HEK293T (cell line): ENCODE measurements around the gene GGT1.

ENCODE experiments used
- BHLHE40 ChIP-seq: fragments of 450-650 bp; IDR thresholded peaks from 2 replicates; pipeline ENCODE4 v1.6.1; 2016; ENCODE audit warnings: mild to moderate bottlenecking, moderate library complexity, borderline replicate concordance
- ELF4 ChIP-seq: fragments of 450-650 bp; IDR thresholded peaks from 2 replicates; pipeline ENCODE4 v1.6.1; 2017; ENCODE audit warnings: antibody characterized with exemption
- FOXA1 ChIP-seq: fragments of 450-650 bp; IDR thresholded peaks from 2 replicates; pipeline ENCODE4 v1.6.1; 2016; ENCODE audit warnings: mild to moderate bottlenecking
- FOXK2 ChIP-seq: fragments of 450-650 bp; IDR thresholded peaks from 2 replicates; pipeline ENCODE4 v1.6.1; 2016; ENCODE audit warnings: mild to moderate bottlenecking
- L3MBTL2 ChIP-seq: fragments of 450-650 bp; conservative IDR thresholded peaks from 2 replicates; pipeline ENCODE4 v1.6.1; 2016; ENCODE audit warnings: mild to moderate bottlenecking
- PKNOX1 ChIP-seq: fragments of 450-650 bp; IDR thresholded peaks from 2 replicates; pipeline ENCODE4 v1.6.1; 2016
- SP1 ChIP-seq: fragments of 450-650 bp; IDR thresholded peaks from 2 replicates; pipeline ENCODE4 v1.6.1; 2017
- SUZ12 ChIP-seq: fragments of 450-650 bp; IDR thresholded peaks from 2 replicates; pipeline ENCODE4 v1.6.1; 2016; ENCODE audit warnings: mild to moderate bottlenecking
- TARDBP ChIP-seq: fragments of 450-650 bp; IDR thresholded peaks from 2 replicates; pipeline ENCODE4 v1.6.1; 2016

- no peak for TF ChIP-seq BHLHE40
- TF ChIP-seq SP1, result no peak
- no peak for TF ChIP-seq TARDBP
- no peak for TF ChIP-seq ELF4
- TF ChIP-seq FOXK2, result no peak
- TF ChIP-seq L3MBTL2, result no peak
- no peak for TF ChIP-seq SUZ12
- no peak for TF ChIP-seq FOXA1
- TF ChIP-seq PKNOX1, result no peak
These were observed 18.1 kb upstream of the GGT1 start for GRCh38 chr22:24584871-24585411.
